ENCODE measurements around the gene HECW1. TPM values are rescaled to one million over a fixed set of nuclear protein-coding genes. Genes with fewer than 3 reads are reported as not detected.

The HECW1 gene
- total RNA-seq, 1 experiment from 2014 or later, result 1.8 TPM

- Mint-ChIP-seq H3K36me3 (ENCODE audit: insufficient read depth, unreplicated experiment) (no peaks in the 10 kb centered on the region), H3K27me3 (ENCODE audit: insufficient read depth, unreplicated experiment) (peaks cover 6% of the 10 kb centered on the region), H3K4me3 (ENCODE audit: unreplicated experiment) (no peak overlapping the region), H3K9me3 (ENCODE audit: unreplicated experiment) (no peaks in the 10 kb centered on the region), H3K27ac (ENCODE audit: unreplicated experiment) (no peak overlapping the region), H3K4me1 (ENCODE audit: low read depth, unreplicated experiment) (no peaks in the 10 kb centered on the region)
- ChIA-PET POLR2A (no interaction called here), CTCF (no interaction called here)
- Histone ChIP-seq H3K4me3 (ENCODE audit: low read depth, low read length) (no peak overlapping the region), H3K4me1 (no peaks in the 10 kb centered on the region), H3K36me3 (ENCODE audit: control insufficient read depth, insufficient read depth, low read length) (no peaks in the 10 kb centered on the region), H3K9me3 (no peaks in the 10 kb centered on the region), H3K27me3 (replicated peaks; ENCODE audit: control insufficient read depth, insufficient read depth, low read length) (no peaks in the 10 kb centered on the region)
- no peak for TF ChIP-seq CTCF (IDR thresholded peaks at IDR 0.05; ENCODE audit: insufficient read depth in 1 of 2, low read depth in 1 of 2, low read length in 1 of 2, severe bottlenecking in 1 of 2, unreplicated experiment in 1 of 2)
- no TSS peak for BruUV-seq (replicated peaks)
- DNase-seq, result no peak
- intact Hi-C loops (cut with micrococcal nuclease; ENCODE audit: unreplicated experiment), result no loop called here
Observed at GRCh38 chr7:43229801-43230200, 117.4 kb downstream of the HECW1 start.

- no peaks in the 10 kb centered on the region for H3K4me1 ChIP-seq
- DNase-seq, result no peak
- Mint-ChIP-seq H3K9me3 (ENCODE audit: unreplicated experiment) (no peaks in the 10 kb centered on the region), H3K4me3 (ENCODE audit: unreplicated experiment) (no peak overlapping the region), H3K36me3 (ENCODE audit: insufficient read depth, unreplicated experiment) (no peaks in the 10 kb centered on the region), H3K27ac (ENCODE audit: unreplicated experiment) (no peak overlapping the region), H3K27me3 (ENCODE audit: insufficient read depth, unreplicated experiment) (peaks cover 8% of the 10 kb centered on the region), H3K4me1 (ENCODE audit: low read depth, unreplicated experiment) (no peaks in the 10 kb centered on the region)
- CTCF ChIA-PET, result no interaction called here
- no peak overlapping the region for H3K4me3 ChIP-seq (ENCODE audit: low read depth, low read length)
- no peaks in the 10 kb centered on the region for H3K9me3 ChIP-seq
- POLR2A ChIA-PET, result no interaction called here
- BruUV-seq (replicated peaks), result no TSS peak
- H3K27me3 ChIP-seq (replicated peaks; ENCODE audit: control insufficient read depth, insufficient read depth, low read length), result no peaks in the 10 kb centered on the region
- H3K36me3 ChIP-seq (ENCODE audit: control insufficient read depth, insufficient read depth, low read length), result no peaks in the 10 kb centered on the region
- no peak for TF ChIP-seq CTCF (IDR thresholded peaks at IDR 0.05; ENCODE audit: insufficient read depth in 1 of 2, low read depth in 1 of 2, low read length in 1 of 2, severe bottlenecking in 1 of 2, unreplicated experiment in 1 of 2)
- intact Hi-C loops (cut with micrococcal nuclease; ENCODE audit: unreplicated experiment), result no loop called here
Observed at GRCh38 chr7:43232366-43232765, 119.9 kb downstream of the HECW1 start.

GRCh38 chr7:43234073-43234472 lies 121.6 kb downstream of the HECW1 start:
- H3K4me1 Mint-ChIP-seq (ENCODE audit: low read depth, unreplicated experiment), result no peaks in the 10 kb centered on the region
- no peaks in the 10 kb centered on the region for H3K9me3 ChIP-seq
- POLR2A ChIA-PET, result no interaction called here
- intact Hi-C loops (cut with micrococcal nuclease; ENCODE audit: unreplicated experiment), result no loop called here
- CTCF ChIA-PET, result no interaction called here
- no peak overlapping the region for H3K27ac Mint-ChIP-seq (ENCODE audit: unreplicated experiment)
- no peaks in the 10 kb centered on the region for H3K4me1 ChIP-seq
- no peak for TF ChIP-seq CTCF (IDR thresholded peaks at IDR 0.05; ENCODE audit: insufficient read depth in 1 of 2, low read depth in 1 of 2, low read length in 1 of 2, severe bottlenecking in 1 of 2, unreplicated experiment in 1 of 2)
- no peak for DNase-seq
- H3K27me3 ChIP-seq (replicated peaks; ENCODE audit: control insufficient read depth, insufficient read depth, low read length), result no peaks in the 10 kb centered on the region
- no peaks in the 10 kb centered on the region for H3K36me3 ChIP-seq (ENCODE audit: control insufficient read depth, insufficient read depth, low read length)
- H3K27me3 Mint-ChIP-seq (ENCODE audit: insufficient read depth, unreplicated experiment), result peaks cover 6% of the 10 kb centered on the region
- no peak overlapping the region for H3K4me3 ChIP-seq (ENCODE audit: low read depth, low read length)
- H3K4me3 Mint-ChIP-seq (ENCODE audit: unreplicated experiment), result no peak overlapping the region
- no TSS peak for BruUV-seq (replicated peaks)
- no peaks in the 10 kb centered on the region for H3K9me3 Mint-ChIP-seq (ENCODE audit: unreplicated experiment)
- no peaks in the 10 kb centered on the region for H3K36me3 Mint-ChIP-seq (ENCODE audit: insufficient read depth, unreplicated experiment)
